B cell (primary cell): ENCODE results near the gene IFT88. TPM values are rescaled to one million over a fixed set of nuclear protein-coding genes. Genes with fewer than 3 reads are reported as not detected.

Source experiments
- ATAC-seq: fragments of 200-7000 bp; cut with Tn5 transposase; one replicate; pipeline ENCODE4 v1.10.0; 2021; ENCODE audit warnings: low read depth, mild to moderate bottlenecking, moderate number of reproducible peaks, moderate library complexity
- CTCF ChIA-PET: fragments of 350-600 bp; sonication (Branson Sonifier 250); formaldehyde crosslinking; loops from one replicate; lab custom pipeline; 2021; ENCODE audit warnings: antibody characterized with exemption, inconsistent platforms; lab: Charles Lee
- POLR2A ChIA-PET: fragments of 350-600 bp; sonication (Branson Sonifier 250); formaldehyde crosslinking; loops from one replicate; lab custom pipeline; 2021; ENCODE audit warnings: antibody characterized with exemption; lab: Charles Lee
- DNase-seq: peaks from one replicate; pipeline ENCODE4 v3.0.0; 2013
- H2AFZ ChIP-seq: 2 replicates; pipeline ENCODE4 v1.6.1; 2012; ENCODE audit warnings: mild to moderate bottlenecking, low read depth, low read length; ENCODE audit not compliant: insufficient read depth, poor library complexity, severe bottlenecking
- H3K27ac ChIP-seq, 2 donors: 1 replicate in 1 of 2; 2 replicates in 1 of 2; pipeline ENCODE4 v1.5.1; 2012 to 2013; ENCODE audit warnings: low read length in 2 of 2, mild to moderate bottlenecking in 2 of 2, moderate library complexity in 1 of 2
- H3K27me3 ChIP-seq, 4 experiments: fragments of 200-600 bp in 1 of 4; sonication (generic) in 1 of 4; replicated peaks in 1 of 4; 1 replicate in 2 of 4; 2 replicates in 2 of 4; pipeline versions ENCODE4 v1.6.1 to v1.7.0; 2013 to 2016; ENCODE audit warnings: low read length in 3 of 4, mild to moderate bottlenecking in 2 of 4, mixed read lengths in 1 of 4, moderate library complexity in 1 of 4; ENCODE audit not compliant: insufficient read depth in 4 of 4, control insufficient read depth in 3 of 4; ENCODE audit errors: control extremely low read depth in 1 of 4
- H3K36me3 ChIP-seq, 2 experiments: replicated peaks in 1 of 2; 1 replicate in 1 of 2; 2 replicates in 1 of 2; pipeline versions ENCODE4 v1.6.1 to v1.7.1; 2013; ENCODE audit warnings: low read length in 1 of 2; ENCODE audit not compliant: insufficient read depth in 2 of 2, control insufficient read depth in 1 of 2; ENCODE audit errors: control extremely low read depth in 1 of 2, extremely low read depth in 1 of 2
- H3K4me1 ChIP-seq, 2 donors: fragments of 200-600 bp in 1 of 2; sonication (generic) in 1 of 2; 1 replicate in 1 of 2; 2 replicates in 1 of 2; pipeline versions ENCODE4 v1.5.1 to v1.6.1; 2013 to 2017; ENCODE audit warnings: low read length in 2 of 2; ENCODE audit not compliant: control insufficient read depth in 2 of 2, insufficient read depth in 2 of 2
- H3K4me2 ChIP-seq: replicated peaks from 2 replicates; pipeline ENCODE3; 2012; ENCODE audit warnings: mild to moderate bottlenecking, low read depth, low read length; ENCODE audit not compliant: poor library complexity, severe bottlenecking
- H3K4me3 ChIP-seq, 5 experiments: fragments of 200-600 bp in 1 of 5; sonication (generic) in 1 of 5; 1 replicate in 3 of 5; 2 replicates in 2 of 5; pipeline versions ENCODE4 v1.5.1 to v1.7.0; 2011 to 2016; ENCODE audit warnings: low read length in 4 of 5, mild to moderate bottlenecking in 4 of 5, low read depth in 2 of 5, control low read depth in 1 of 5, moderate library complexity in 1 of 5; ENCODE audit not compliant: insufficient read depth in 1 of 5; ENCODE audit errors: control extremely low read depth in 1 of 5, extremely low read depth in 1 of 5
- H3K79me2 ChIP-seq: fragments of 200-600 bp; sonication (generic); one replicate; pipeline ENCODE4 v1.6.0; 2016; ENCODE audit warnings: low read length; ENCODE audit not compliant: control insufficient read depth, insufficient read depth
- H3K9ac ChIP-seq: fragments of 200-600 bp; sonication (generic); 2 replicates; pipeline ENCODE4 v1.6.1; 2017; ENCODE audit warnings: mild to moderate bottlenecking, low read length, moderate library complexity
- H3K9me3 ChIP-seq, 3 donors: one replicate each; pipeline versions ENCODE4 v1.6.1 to v1.7.1; 2013; ENCODE audit warnings: low read length in 2 of 3; ENCODE audit not compliant: control insufficient read depth in 2 of 3, insufficient read depth in 1 of 3; ENCODE audit errors: control extremely low read depth in 1 of 3
- H4K20me1 ChIP-seq: 2 replicates; pipeline ENCODE4 v1.6.0; 2012; ENCODE audit warnings: mild to moderate bottlenecking, low read length; ENCODE audit not compliant: insufficient read depth, control insufficient read depth, poor library complexity, severe bottlenecking
- H3K27ac Mint-ChIP-seq: one replicate; pipeline ENCODE4 v1.8.0; 2021; ENCODE audit warnings: mixed read lengths
- H3K27me3 Mint-ChIP-seq: one replicate; pipeline ENCODE4 v1.8.0; 2021; ENCODE audit warnings: mixed read lengths
- H3K4me1 Mint-ChIP-seq: one replicate; pipeline ENCODE4 v1.8.0; 2021; ENCODE audit warnings: mixed read lengths
- H3K4me3 Mint-ChIP-seq: one replicate; pipeline ENCODE4 v1.8.0; 2021; ENCODE audit warnings: mixed read lengths
- H3K9me3 Mint-ChIP-seq: one replicate; pipeline ENCODE4 v1.8.0; 2022; ENCODE audit warnings: mixed read lengths; ENCODE audit not compliant: insufficient read depth
- CTCF ChIP-seq: fragments of 200-600 bp; IDR thresholded peaks from one replicate; pipeline ENCODE4 v1.8.0; 2022; ENCODE audit warnings: antibody characterized with exemption, mild to moderate bottlenecking
- EZH2 ChIP-seq: IDR thresholded peaks from 2 replicates; pipeline ENCODE4 v1.6.1; 2012; ENCODE audit warnings: borderline replicate concordance, low read depth, mild to moderate bottlenecking, moderate library complexity, low read length; ENCODE audit not compliant: insufficient read depth, poor library complexity, severe bottlenecking
- WGBS: methylation state at CpG from one replicate; pipeline ENCODE4 v1.1.5; 2013; ENCODE audit warnings: missing lambda C conversion rate; ENCODE audit not compliant: insufficient coverage; 5-methylcytosine and 5-hydroxymethylcytosine counted together
- intact Hi-C: fragments of 100-400 bp; cut with micrococcal nuclease; formaldehyde crosslinking; loops from one replicate; pipeline ENCODE4 v1.10.0; 2022
- polyA plus RNA-seq: library from polyadenylated mRNA; depleted of rRNA; stranded (reverse); fragments of >200 nt; gene quantifications from 2 replicates; pipeline ENCODE4 v1.2.3, GENCODE V29; 2012
- total RNA-seq, 2 donors: library from RNA; stranded (reverse); fragments of 120-200 nt in 1 of 2; gene quantifications; 1 replicate in 1 of 2; 2 replicates in 1 of 2; pipeline versions ENCODE4 v1.2.3 to v1.2.4, GENCODE V29; 2013 to 2022

The IFT88 gene
- total and polyA plus RNA-seq, 2 donors (not counting 1 experiment from before 2014, with no cell fraction given) = 8.0 to 23.3 TPM

GRCh38 chr13:20526664-20527063 is 40.3 kb upstream of the IFT88 start:
- intact Hi-C loops = loop anchor here (1.0 to 10.0 kb wide), 3 partner anchors 18 to 248 kb away; partner anchors contain the start of genes EEF1AKMT1 and IFT88
- Histone ChIP-seq H3K79me2 (no peaks in the 10 kb centered on the region), H3K4me1 (peaks cover 6 to 15% of the 10 kb centered on the region in 2 donors), H3K27me3 (peaks cover 0 to 5% (median 1%) of the 10 kb centered on the region in 4 experiments), H3K4me3 (peak overlapping the region; percentile 65 to 76 (median 74)), H2AFZ (peak overlapping the region; percentile 97), H3K9me3 (peaks cover 0 to 4% (median 0%) of the 10 kb centered on the region in 3 donors), H3K27ac (peak overlapping the region; percentile 60 to 73), H3K9ac (peak overlapping the region; percentile 84), H4K20me1 (no peaks in the 10 kb centered on the region), H3K36me3 (no peaks in the 10 kb centered on the region), H3K4me2 (peak overlapping the region; percentile 85)
- H3K4me3 Mint-ChIP-seq = peak overlapping the region; percentile 82
- no peaks in the 10 kb centered on the region for H3K9me3 Mint-ChIP-seq
- WGBS = 91% methylated on average over 4 of the region's 6 CpGs
- H3K27me3 Mint-ChIP-seq = peaks cover 6% of the 10 kb centered on the region
- ChIA-PET CTCF (interaction anchor here (1.2 kb wide), 2 partner anchors 18 to 58 kb away, joined by 3 to 5 read pairs; no protein-coding TSS in a partner anchor), POLR2A (interaction anchor here (1.0 kb wide), 1 partner anchor 18 kb away, joined by 4 read pairs; no protein-coding TSS in a partner anchor)
- H3K27ac Mint-ChIP-seq = no peak overlapping the region
- DNase-seq (peak; percentile 12), ATAC-seq (no peak)
- no peak for TF ChIP-seq EZH2
- TF ChIP-seq CTCF = no peak
- H3K4me1 Mint-ChIP-seq = peaks cover 14% of the 10 kb centered on the region

- Mint-ChIP-seq H3K27me3 (peaks cover 6% of the 10 kb centered on the region), H3K27ac (no peak overlapping the region), H3K9me3 (no peaks in the 10 kb centered on the region), H3K4me3 (no peak overlapping the region), H3K4me1 (peaks cover 14% of the 10 kb centered on the region)
- Histone ChIP-seq H3K9ac (no peak overlapping the region), H3K4me1 (peaks cover 6 to 15% of the 10 kb centered on the region in 2 donors), H3K36me3 (no peaks in the 10 kb centered on the region), H4K20me1 (no peaks in the 10 kb centered on the region), H3K27ac (no peak overlapping the region), H3K27me3 (peaks cover 0 to 5% (median 1%) of the 10 kb centered on the region in 4 experiments), H3K4me2 (no peak overlapping the region), H3K4me3 (no peak overlapping the region), H3K9me3 (peaks cover 0 to 4% (median 0%) of the 10 kb centered on the region in 3 donors), H2AFZ (no peak overlapping the region), H3K79me2 (no peaks in the 10 kb centered on the region)
- 100% methylated on average over 1 of the region's 2 CpGs for WGBS
- ATAC-seq (no peak), DNase-seq (no peak)
- intact Hi-C loops = loop anchor here (10.0 kb wide), 1 partner anchor 246 kb away; the partner anchor contains the start of gene EEF1AKMT1
- POLR2A ChIA-PET = no interaction called here
- CTCF ChIA-PET = no interaction called here
- TF ChIP-seq CTCF (no peak), EZH2 (no peak)
Measured at GRCh38 chr13:20528452-20528851, 38.5 kb upstream of the IFT88 start.
